ENCODE data around the gene HSDL2.
"Not testable (repeated sequence)": the region's sequence is repeated elsewhere in the genome, so short reads cannot be mapped to it uniquely, and the experiment has no call there.

The HSDL2 gene

GRCh38 chr9:112401175-112401815 is 21.4 kb downstream of the HSDL2 start:
- DNase-seq, result no peak

GRCh38 chr9:112403614-112404201 is 23.8 kb downstream of the HSDL2 start:
- DNase-seq, result no peak

GRCh38 chr9:112404508-112404932 is 24.6 kb downstream of the HSDL2 start:
- no peak for DNase-seq

- DNase-seq, result no peak
These were observed 28.4 kb downstream of the HSDL2 start for GRCh38 chr9:112408275-112408674.

- no peak for DNase-seq
These were observed 28.9 kb downstream of the HSDL2 start for GRCh38 chr9:112408819-112409218.

- DNase-seq, result no peak
These were observed 29.9 kb downstream of the HSDL2 start for GRCh38 chr9:112409758-112410157.

GRCh38 chr9:112411626-112412027 is 31.7 kb downstream of the HSDL2 start:
- no peak for DNase-seq

GRCh38 chr9:112413728-112414127 is 33.8 kb downstream of the HSDL2 start:
- DNase-seq, result not testable (repeated sequence)

- DNase-seq, result no peak
These were observed 40.3 kb downstream of the HSDL2 start for GRCh38 chr9:112420208-112420607.

GRCh38 chr9:112421771-112422222 is 41.9 kb downstream of the HSDL2 start:
- DNase-seq, result no peak

- DNase-seq, result no peak
These were observed 42.7 kb downstream of the HSDL2 start for GRCh38 chr9:112422417-112423148.

- no peak for DNase-seq
These were observed 50.2 kb downstream of the HSDL2 start for GRCh38 chr9:112430006-112430522.

- DNase-seq, result no peak
These were observed 53.8 kb downstream of the HSDL2 start for GRCh38 chr9:112433499-112434392.

- no peak for DNase-seq
These were observed 54.6 kb downstream of the HSDL2 start for GRCh38 chr9:112434487-112434886.

GRCh38 chr9:112437406-112437805 is 57.5 kb downstream of the HSDL2 start:
- DNase-seq, result no peak

GRCh38 chr9:112439171-112439570 is 59.3 kb downstream of the HSDL2 start:
- no peak for DNase-seq

- no peak for DNase-seq
These were observed 59.9 kb downstream of the HSDL2 start for GRCh38 chr9:112439825-112440224.

- DNase-seq, result peak; percentile 2
These were observed 63.3 kb downstream of the HSDL2 start for GRCh38 chr9:112443200-112443599.

GRCh38 chr9:112443636-112444035 is 63.7 kb downstream of the HSDL2 start:
- no peak for DNase-seq

- DNase-seq, result no peak
These were observed 65.3 kb downstream of the HSDL2 start for GRCh38 chr9:112445196-112445595.

GRCh38 chr9:112446080-112446479 is 66.2 kb downstream of the HSDL2 start:
- no peak for DNase-seq

GRCh38 chr9:112446526-112446925 is 66.6 kb downstream of the HSDL2 start:
- no peak for DNase-seq

GRCh38 chr9:112447283-112447761 is 67.4 kb downstream of the HSDL2 start:
- DNase-seq, result no peak
